NOMO-1 treated with dmso at 0.1 percent for 144 hours (cell line): ENCODE measurements around the gene HOOK1.
"Not testable (repeated sequence)": the region's sequence is repeated elsewhere in the genome, so short reads cannot be mapped to it uniquely, and the experiment has no call there.

Experiments used
- DNase-seq: peaks from one replicate; lab custom pipeline; 2025; ENCODE audit not compliant: unreplicated experiment; lab: John Stamatoyannopoulos, UW

HOOK1 gene

GRCh38 chr1:59880735-59881134, 66.0 kb downstream of the HOOK1 start:
- DNase-seq, result no peak

GRCh38 chr1:59885160-59885832, 70.5 kb downstream of the HOOK1 start:
- no peak for DNase-seq

GRCh38 chr1:59892841-59893811, 78.4 kb downstream of the HOOK1 start:
- DNase-seq, result no peak

GRCh38 chr1:59897165-59897564, 82.4 kb downstream of the HOOK1 start:
- no peak for DNase-seq

GRCh38 chr1:59898927-59899326, 84.2 kb downstream of the HOOK1 start:
- DNase-seq, result no peak

GRCh38 chr1:59900640-59901039, 85.9 kb downstream of the HOOK1 start:
- DNase-seq, result no peak

- no peak for DNase-seq
Observed at GRCh38 chr1:59901770-59902388, 87.1 kb downstream of the HOOK1 start.

GRCh38 chr1:59903141-59903754, 88.5 kb downstream of the HOOK1 start:
- peak; percentile 15 for DNase-seq

GRCh38 chr1:59906931-59907330, 92.2 kb downstream of the HOOK1 start:
- DNase-seq, result no peak

GRCh38 chr1:59908084-59908483, 93.3 kb downstream of the HOOK1 start:
- no peak for DNase-seq

- DNase-seq, result no peak
Observed at GRCh38 chr1:59908682-59909081, 93.9 kb downstream of the HOOK1 start.

GRCh38 chr1:59914791-59915286, 100.1 kb downstream of the HOOK1 start:
- DNase-seq, result not testable (repeated sequence)

GRCh38 chr1:59915516-59915915, 100.8 kb downstream of the HOOK1 start:
- no peak for DNase-seq

- DNase-seq, result no peak
Observed at GRCh38 chr1:59917026-59917784, 102.5 kb downstream of the HOOK1 start.

GRCh38 chr1:59917785-59918180, 103.0 kb downstream of the HOOK1 start:
- no peak for DNase-seq

GRCh38 chr1:59919746-59920145, 105.0 kb downstream of the HOOK1 start:
- DNase-seq, result no peak

GRCh38 chr1:59921258-59921899, 106.6 kb downstream of the HOOK1 start:
- not testable (repeated sequence) for DNase-seq

GRCh38 chr1:59924653-59925052, 109.9 kb downstream of the HOOK1 start:
- DNase-seq, result no peak
